ENCODE results near the gene PLA2G4E. TPM values are rescaled to one million over a fixed set of nuclear protein-coding genes. Genes with fewer than 3 reads are reported as not detected.
A peak's percentile ranks its signal among the peaks of the same experiment; 100 is the strongest.

PLA2G4E gene
- total and polyA plus RNA-seq, 2 experiments from 2014 or later = not detected

DNA sequence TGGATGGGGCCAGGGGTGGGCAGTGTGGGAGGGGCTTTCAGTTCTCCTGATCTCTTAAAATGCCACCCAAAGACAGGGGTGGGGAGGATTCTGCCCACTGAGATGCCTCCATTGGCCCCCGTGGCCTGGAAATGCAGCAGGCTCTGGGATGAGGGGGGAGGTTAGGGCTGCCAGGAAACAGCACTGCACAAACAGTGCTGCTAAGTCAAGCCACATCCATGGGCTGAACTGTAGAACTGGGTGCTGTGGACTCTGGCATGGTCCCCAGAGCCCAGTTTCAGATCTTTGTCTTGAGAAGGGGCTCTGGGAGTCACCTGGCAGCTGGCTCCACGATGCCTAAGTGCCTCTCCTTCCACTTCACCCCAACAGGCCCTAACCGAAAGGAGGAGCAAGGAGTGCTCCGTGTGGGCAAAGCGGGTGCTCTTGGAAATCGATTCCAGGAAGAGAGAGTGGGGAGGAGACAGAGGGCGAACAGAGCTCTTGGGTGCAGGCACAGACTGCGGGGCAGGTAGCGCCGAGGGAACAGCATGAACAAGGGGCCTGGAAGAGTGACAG lies 7.8 kb downstream of the PLA2G4E start:
- no peaks in the 10 kb centered on the region for H3K36me3 Mint-ChIP-seq (ENCODE audit: low read depth)
- no peaks in the 10 kb centered on the region; the same call in 1 of the 2 replicates for H4K20me1 ChIP-seq (replicated peaks; ENCODE audit: insufficient read depth)
- peaks cover 6% of the 10 kb centered on the region; the same call in 2 of the 3 replicates for H3K4me1 Mint-ChIP-seq
- TF ChIP-seq EZH2 (IDR thresholded peaks at IDR 0.05; ENCODE audit: low read depth, unreplicated experiment) (no peak), CREB1 (CRISPR knock-in tag; IDR thresholded peaks at IDR 0.05; ENCODE audit: low read depth) (no peak), ZNF331 (CRISPR knock-in tag; IDR thresholded peaks at IDR 0.05; ENCODE audit: low read depth) (no peak), JUNB (IDR thresholded peaks at IDR 0.05; ENCODE audit: unreplicated experiment) (no peak), EZH2phosphoT487 (IDR thresholded peaks at IDR 0.05; ENCODE audit: unreplicated experiment) (no peak), STAT1 (IDR thresholded peaks at IDR 0.05; ENCODE audit: unreplicated experiment) (no peak), ZNF114 (CRISPR knock-in tag; IDR thresholded peaks at IDR 0.05) (no peak)
- TF ChIP-seq, protein P1, sequence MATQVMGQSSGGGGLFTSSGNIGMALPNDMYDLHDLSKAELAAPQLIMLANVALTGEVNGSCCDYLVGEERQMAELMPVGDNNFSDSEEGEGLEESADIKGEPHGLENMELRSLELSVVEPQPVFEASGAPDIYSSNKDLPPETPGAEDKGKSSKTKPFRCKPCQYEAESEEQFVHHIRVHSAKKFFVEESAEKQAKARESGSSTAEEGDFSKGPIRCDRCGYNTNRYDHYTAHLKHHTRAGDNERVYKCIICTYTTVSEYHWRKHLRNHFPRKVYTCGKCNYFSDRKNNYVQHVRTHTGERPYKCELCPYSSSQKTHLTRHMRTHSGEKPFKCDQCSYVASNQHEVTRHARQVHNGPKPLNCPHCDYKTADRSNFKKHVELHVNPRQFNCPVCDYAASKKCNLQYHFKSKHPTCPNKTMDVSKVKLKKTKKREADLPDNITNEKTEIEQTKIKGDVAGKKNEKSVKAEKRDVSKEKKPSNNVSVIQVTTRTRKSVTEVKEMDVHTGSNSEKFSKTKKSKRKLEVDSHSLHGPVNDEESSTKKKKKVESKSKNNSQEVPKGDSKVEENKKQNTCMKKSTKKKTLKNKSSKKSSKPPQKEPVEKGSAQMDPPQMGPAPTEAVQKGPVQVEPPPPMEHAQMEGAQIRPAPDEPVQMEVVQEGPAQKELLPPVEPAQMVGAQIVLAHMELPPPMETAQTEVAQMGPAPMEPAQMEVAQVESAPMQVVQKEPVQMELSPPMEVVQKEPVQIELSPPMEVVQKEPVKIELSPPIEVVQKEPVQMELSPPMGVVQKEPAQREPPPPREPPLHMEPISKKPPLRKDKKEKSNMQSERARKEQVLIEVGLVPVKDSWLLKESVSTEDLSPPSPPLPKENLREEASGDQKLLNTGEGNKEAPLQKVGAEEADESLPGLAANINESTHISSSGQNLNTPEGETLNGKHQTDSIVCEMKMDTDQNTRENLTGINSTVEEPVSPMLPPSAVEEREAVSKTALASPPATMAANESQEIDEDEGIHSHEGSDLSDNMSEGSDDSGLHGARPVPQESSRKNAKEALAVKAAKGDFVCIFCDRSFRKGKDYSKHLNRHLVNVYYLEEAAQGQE (IDR thresholded peaks at IDR 0.05; ENCODE audit: unreplicated experiment) = no peak
- TF ChIP-seq, protein P2, sequence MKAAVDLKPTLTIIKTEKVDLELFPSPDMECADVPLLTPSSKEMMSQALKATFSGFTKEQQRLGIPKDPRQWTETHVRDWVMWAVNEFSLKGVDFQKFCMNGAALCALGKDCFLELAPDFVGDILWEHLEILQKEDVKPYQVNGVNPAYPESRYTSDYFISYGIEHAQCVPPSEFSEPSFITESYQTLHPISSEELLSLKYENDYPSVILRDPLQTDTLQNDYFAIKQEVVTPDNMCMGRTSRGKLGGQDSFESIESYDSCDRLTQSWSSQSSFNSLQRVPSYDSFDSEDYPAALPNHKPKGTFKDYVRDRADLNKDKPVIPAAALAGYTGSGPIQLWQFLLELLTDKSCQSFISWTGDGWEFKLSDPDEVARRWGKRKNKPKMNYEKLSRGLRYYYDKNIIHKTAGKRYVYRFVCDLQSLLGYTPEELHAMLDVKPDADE (IDR thresholded peaks at IDR 0.05) = no peak
- H3K36me3 ChIP-seq (ENCODE audit: insufficient read depth) = no peaks in the 10 kb centered on the region
- peaks cover 10% of the 10 kb centered on the region for H3K27me3 Mint-ChIP-seq (ENCODE audit: insufficient read depth, low read depth, poor library complexity)
- no peaks in the 10 kb centered on the region for H3K9me2 ChIP-seq (ENCODE audit: insufficient read depth)
- no peak overlapping the region for H3K4me3 Mint-ChIP-seq
- H3K4me3 ChIP-seq = no peak overlapping the region
- H2AFZ ChIP-seq = no peak overlapping the region
- H3K27ac Mint-ChIP-seq = no peak overlapping the region
- H3K4me1 ChIP-seq (ENCODE audit: insufficient read depth) = no peaks in the 10 kb centered on the region
- no peak overlapping the region for H3K27ac ChIP-seq (ENCODE audit: low read depth)
- ATAC-seq (no peak), DNase-seq (ENCODE audit: low spot score) (no peak)
- no peaks in the 10 kb centered on the region for H3K79me2 ChIP-seq (replicated peaks; ENCODE audit: insufficient read depth)
- no peaks in the 10 kb centered on the region; the same call in 2 of the 3 replicates for H3K9me3 Mint-ChIP-seq
- no peaks in the 10 kb centered on the region for H3K27me3 ChIP-seq (ENCODE audit: insufficient read depth)
- H3F3A ChIP-seq (replicated peaks; ENCODE audit: low read depth) = no peaks in the 10 kb centered on the region
- no peak overlapping the region for H3K4me2 ChIP-seq

- Mint-ChIP-seq H3K27ac (no peak overlapping the region), H3K4me1 (peaks cover 6% of the 10 kb centered on the region; the same call in 2 of the 3 replicates), H3K9me3 (no peaks in the 10 kb centered on the region; the same call in 2 of the 3 replicates), H3K4me3 (no peak overlapping the region), H3K36me3 (ENCODE audit: low read depth) (no peaks in the 10 kb centered on the region), H3K27me3 (ENCODE audit: insufficient read depth, low read depth, poor library complexity) (peaks cover 10% of the 10 kb centered on the region)
- H4K20me1 ChIP-seq (replicated peaks; ENCODE audit: insufficient read depth) = no peaks in the 10 kb centered on the region; the same call in 1 of the 2 replicates
- no peaks in the 10 kb centered on the region for H3K27me3 ChIP-seq (ENCODE audit: insufficient read depth)
- DNase-seq (ENCODE audit: low spot score) (no peak), ATAC-seq (peak; percentile 28; the same call in 1 of the 3 replicates)
- no peaks in the 10 kb centered on the region for H3K4me1 ChIP-seq (ENCODE audit: insufficient read depth)
- no peaks in the 10 kb centered on the region for H3K36me3 ChIP-seq (ENCODE audit: insufficient read depth)
- H3K9me2 ChIP-seq (ENCODE audit: insufficient read depth) = no peaks in the 10 kb centered on the region
- no peaks in the 10 kb centered on the region for H3K79me2 ChIP-seq (replicated peaks; ENCODE audit: insufficient read depth)
- no peak overlapping the region for H3K4me2 ChIP-seq
- no peak overlapping the region for H3K4me3 ChIP-seq
- no peak overlapping the region for H3K27ac ChIP-seq (ENCODE audit: low read depth)
- no peaks in the 10 kb centered on the region for H3F3A ChIP-seq (replicated peaks; ENCODE audit: low read depth)
- H2AFZ ChIP-seq = no peak overlapping the region
- TF ChIP-seq ZNF462 (CRISPR knock-in tag; IDR thresholded peaks at IDR 0.05) (no peak), EZH2 (IDR thresholded peaks at IDR 0.05; ENCODE audit: low read depth, unreplicated experiment) (no peak), NANOG (IDR thresholded peaks at IDR 0.05; ENCODE audit: borderline replicate concordance) (no peak)
Measured at GRCh38 chr15:42012241-42012640, 8.6 kb downstream of the PLA2G4E start.
